ENCODE measurements around the gene PIK3R4.

The PIK3R4 gene

DNA sequence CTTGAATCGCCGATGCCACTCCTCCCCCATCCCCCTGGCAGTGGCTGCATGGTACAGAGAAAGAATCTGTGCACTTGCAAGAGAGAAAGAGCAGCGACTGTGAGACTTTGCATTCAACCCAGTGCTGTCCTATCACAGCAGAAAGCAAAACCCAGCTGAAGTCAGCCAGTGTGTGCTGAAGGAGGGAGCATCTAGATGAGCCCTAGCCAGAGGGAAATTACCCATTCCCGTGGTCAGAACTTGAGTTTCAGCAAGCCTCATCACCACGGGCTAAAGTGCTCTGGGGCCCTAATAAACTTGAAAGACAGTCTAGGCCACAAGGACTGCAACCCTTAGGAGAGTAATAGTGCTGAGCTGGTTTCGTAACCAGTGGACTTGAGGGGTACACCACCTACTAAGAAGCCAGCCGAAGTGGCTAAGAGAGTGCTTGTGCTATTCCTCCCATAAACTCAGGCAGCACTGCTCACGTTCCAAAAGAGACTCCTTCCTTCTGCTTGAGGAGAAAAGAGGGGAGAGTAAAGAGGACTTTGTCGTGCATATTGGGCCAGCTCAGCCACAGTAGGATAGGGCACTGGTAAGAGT is 15.2 kb upstream of the PIK3R4 start:
- Histone ChIP-seq H2BK12ac (ENCODE audit: low read length) (no peak overlapping the region), H3K4me1 (ENCODE audit: control insufficient read depth in 1 of 2, insufficient read depth in 2 of 2, low read length in 2 of 2) (no peaks in the 10 kb centered on the region), H4K91ac (ENCODE audit: low read depth, low read length) (no peak overlapping the region), H3K27me3 (ENCODE audit: insufficient read depth, low read length) (no peaks in the 10 kb centered on the region), H4K12ac (ENCODE audit: low read depth, low read length) (no peak overlapping the region), H3K23ac (ENCODE audit: low read length) (no peak overlapping the region), H3K36me3 (ENCODE audit: control insufficient read depth in 1 of 2, insufficient read depth in 2 of 2, low read length in 2 of 2) (no peaks in the 10 kb centered on the region), H3K79me2 (ENCODE audit: control insufficient read depth, insufficient read depth, low read length, poor library complexity) (no peaks in the 10 kb centered on the region), H3K9ac (ENCODE audit: low read length) (no peak overlapping the region), H3K9me3 (ENCODE audit: insufficient read depth, low read depth, low read length) (peaks cover 3% of the 10 kb centered on the region), H2BK120ac (ENCODE audit: insufficient read depth, low read length, poor library complexity) (no peak overlapping the region), H3K4me3 (ENCODE audit: low read depth, low read length) (no peak overlapping the region), H4K8ac (ENCODE audit: low read depth, low read length) (no peak overlapping the region), H3K4ac (ENCODE audit: low read depth, low read length) (no peak overlapping the region), H2AFZ (ENCODE audit: insufficient read depth, low read length, poor library complexity) (no peak overlapping the region), H3K4me2 (ENCODE audit: low read length) (no peak overlapping the region), H3K27ac (ENCODE audit: low read depth, low read length) (no peak overlapping the region), H3K14ac (ENCODE audit: low read length) (no peak overlapping the region), H3K18ac (ENCODE audit: low read length) (no peak overlapping the region), H3K79me1 (ENCODE audit: low read length) (no peaks in the 10 kb centered on the region), H2AK5ac (ENCODE audit: low read length) (no peak overlapping the region), H2BK5ac (ENCODE audit: low read depth, low read length, poor library complexity) (no peak overlapping the region)
- no CpG with 5 or more reads among the region's 9 CpGs for WGBS (ENCODE audit: extremely low coverage, insufficient coverage, insufficient read length)
- no peak for DNase-seq

DNA sequence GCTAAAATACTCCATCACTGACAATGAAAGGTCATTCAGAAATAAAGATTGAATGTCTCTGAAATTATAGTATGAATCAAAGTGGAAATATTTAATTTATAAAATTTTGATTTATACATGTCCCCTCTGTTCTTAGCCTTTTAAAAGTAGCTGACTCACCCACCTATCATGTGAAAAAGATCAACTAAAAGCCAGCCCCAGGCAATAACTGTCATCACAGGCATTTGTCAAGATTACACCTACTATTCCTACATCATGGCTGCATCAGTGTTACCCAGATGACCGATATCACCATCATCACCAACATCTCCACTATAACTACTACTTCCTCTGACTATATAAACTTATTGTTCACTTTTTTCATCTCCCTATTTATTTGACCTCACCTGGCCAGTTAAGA is 14.3 kb upstream of the PIK3R4 start:
- no CpG with 5 or more reads among the region's 1 CpG for WGBS (ENCODE audit: extremely low coverage, insufficient coverage, insufficient read length)
- no peak overlapping the region for H3K4me3 ChIP-seq (ENCODE audit: low read depth, low read length)
- H3K9me3 ChIP-seq (ENCODE audit: insufficient read depth, low read depth, low read length): peaks cover 3% of the 10 kb centered on the region
- H3K36me3 ChIP-seq (ENCODE audit: control insufficient read depth in 1 of 2, insufficient read depth in 2 of 2, low read length in 2 of 2): no peaks in the 10 kb centered on the region
- no peak overlapping the region for H2AFZ ChIP-seq (ENCODE audit: insufficient read depth, low read length, poor library complexity)
- no peak overlapping the region for H4K12ac ChIP-seq (ENCODE audit: low read depth, low read length)
- no peak overlapping the region for H3K9ac ChIP-seq (ENCODE audit: low read length)
- no peak overlapping the region for H3K4me2 ChIP-seq (ENCODE audit: low read length)
- H3K79me1 ChIP-seq (ENCODE audit: low read length): no peaks in the 10 kb centered on the region
- no peak overlapping the region for H2BK12ac ChIP-seq (ENCODE audit: low read length)
- no peak overlapping the region for H3K23ac ChIP-seq (ENCODE audit: low read length)
- no peaks in the 10 kb centered on the region for H3K4me1 ChIP-seq (ENCODE audit: control insufficient read depth in 1 of 2, insufficient read depth in 2 of 2, low read length in 2 of 2)
- H2BK5ac ChIP-seq (ENCODE audit: low read depth, low read length, poor library complexity): no peak overlapping the region
- no peaks in the 10 kb centered on the region for H3K27me3 ChIP-seq (ENCODE audit: insufficient read depth, low read length)
- H3K14ac ChIP-seq (ENCODE audit: low read length): no peak overlapping the region
- no peak overlapping the region for H4K8ac ChIP-seq (ENCODE audit: low read depth, low read length)
- DNase-seq: peak; percentile 72 to 80
- no peaks in the 10 kb centered on the region for H3K79me2 ChIP-seq (ENCODE audit: control insufficient read depth, insufficient read depth, low read length, poor library complexity)
- H4K91ac ChIP-seq (ENCODE audit: low read depth, low read length): no peak overlapping the region
- no peak overlapping the region for H3K27ac ChIP-seq (ENCODE audit: low read depth, low read length)
- H3K4ac ChIP-seq (ENCODE audit: low read depth, low read length): no peak overlapping the region
- no peak overlapping the region for H2AK5ac ChIP-seq (ENCODE audit: low read length)
- H2BK120ac ChIP-seq (ENCODE audit: insufficient read depth, low read length, poor library complexity): no peak overlapping the region
- H3K18ac ChIP-seq (ENCODE audit: low read length): no peak overlapping the region

DNA sequence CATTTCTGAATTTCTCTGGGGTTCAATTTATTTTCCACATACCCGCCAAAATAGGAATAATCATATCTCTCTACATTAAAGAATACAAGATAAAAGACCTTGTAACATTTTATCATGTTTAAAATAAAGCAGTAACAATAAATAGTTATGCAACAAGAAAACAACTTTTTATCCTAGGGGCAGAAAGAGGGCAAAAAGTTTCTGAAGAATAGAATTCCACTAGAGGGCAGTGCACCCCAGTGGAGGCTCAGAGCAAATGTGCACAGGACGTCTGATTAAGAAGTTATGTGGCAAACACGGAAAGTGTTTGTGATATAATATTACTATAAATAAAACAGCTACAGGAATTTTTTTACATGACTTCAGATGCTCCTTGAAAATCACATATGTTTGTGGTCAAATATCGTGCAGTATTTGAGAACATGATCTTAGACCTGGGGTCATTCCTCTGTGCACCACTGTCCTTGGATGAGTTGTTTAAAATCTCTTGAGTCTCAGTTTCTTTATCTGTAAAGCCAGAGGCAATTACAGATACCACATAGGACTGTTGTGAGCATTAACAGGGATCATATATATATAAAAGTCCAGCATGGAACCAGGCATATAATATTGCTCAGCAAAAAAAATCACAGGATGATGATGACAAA is 13.2 kb upstream of the PIK3R4 start:
- WGBS (ENCODE audit: extremely low coverage, insufficient coverage, insufficient read length): no CpG with 5 or more reads among the region's 4 CpGs
- no peak overlapping the region for H2BK120ac ChIP-seq (ENCODE audit: insufficient read depth, low read length, poor library complexity)

GRCh38 chr3:130758624-130759369 is 12.2 kb upstream of the PIK3R4 start:
- H4K12ac ChIP-seq (ENCODE audit: low read depth, low read length): no peak overlapping the region
- no peak overlapping the region for H3K27ac ChIP-seq (ENCODE audit: low read depth, low read length)
- peaks cover 3% of the 10 kb centered on the region for H3K9me3 ChIP-seq (ENCODE audit: insufficient read depth, low read depth, low read length)
- H3K9ac ChIP-seq (ENCODE audit: low read length): no peak overlapping the region
- H3K79me1 ChIP-seq (ENCODE audit: low read length): no peaks in the 10 kb centered on the region
- no peak overlapping the region for H2BK12ac ChIP-seq (ENCODE audit: low read length)
- no peaks in the 10 kb centered on the region for H3K79me2 ChIP-seq (ENCODE audit: control insufficient read depth, insufficient read depth, low read length, poor library complexity)
- no peaks in the 10 kb centered on the region for H3K36me3 ChIP-seq (ENCODE audit: control insufficient read depth in 1 of 2, insufficient read depth in 2 of 2, low read length in 2 of 2)
- no peak overlapping the region for H3K4ac ChIP-seq (ENCODE audit: low read depth, low read length)
- H2AFZ ChIP-seq (ENCODE audit: insufficient read depth, low read length, poor library complexity): no peak overlapping the region
- H3K18ac ChIP-seq (ENCODE audit: low read length): no peak overlapping the region
- H4K8ac ChIP-seq (ENCODE audit: low read depth, low read length): no peak overlapping the region
- no CpG with 5 or more reads among the region's 7 CpGs for WGBS (ENCODE audit: extremely low coverage, insufficient coverage, insufficient read length)
- H3K14ac ChIP-seq (ENCODE audit: low read length): no peak overlapping the region
- no peak overlapping the region for H2AK5ac ChIP-seq (ENCODE audit: low read length)
- no peaks in the 10 kb centered on the region for H3K4me1 ChIP-seq (ENCODE audit: control insufficient read depth in 1 of 2, insufficient read depth in 2 of 2, low read length in 2 of 2)
- H3K27me3 ChIP-seq (ENCODE audit: insufficient read depth, low read length): no peaks in the 10 kb centered on the region
- H3K23ac ChIP-seq (ENCODE audit: low read length): no peak overlapping the region
- no peak overlapping the region for H4K91ac ChIP-seq (ENCODE audit: low read depth, low read length)
- no peak for DNase-seq
- no peak overlapping the region for H2BK5ac ChIP-seq (ENCODE audit: low read depth, low read length, poor library complexity)
- no peak overlapping the region for H3K4me3 ChIP-seq (ENCODE audit: low read depth, low read length)
- no peak overlapping the region for H3K4me2 ChIP-seq (ENCODE audit: low read length)
- no peak overlapping the region for H2BK120ac ChIP-seq (ENCODE audit: insufficient read depth, low read length, poor library complexity)

More for the DNA sequence above, 13.2 kb upstream of the PIK3R4 start:
- Histone ChIP-seq H3K4me2 (ENCODE audit: low read length) (no peak overlapping the region), H2BK5ac (ENCODE audit: low read depth, low read length, poor library complexity) (no peak overlapping the region), H3K4ac (ENCODE audit: low read depth, low read length) (no peak overlapping the region), H3K18ac (ENCODE audit: low read length) (no peak overlapping the region), H3K4me3 (ENCODE audit: low read depth, low read length) (no peak overlapping the region), H2AFZ (ENCODE audit: insufficient read depth, low read length, poor library complexity) (no peak overlapping the region), H3K14ac (ENCODE audit: low read length) (no peak overlapping the region), H2BK12ac (ENCODE audit: low read length) (no peak overlapping the region), H3K9me3 (ENCODE audit: insufficient read depth, low read depth, low read length) (peaks cover 3% of the 10 kb centered on the region), H3K79me1 (ENCODE audit: low read length) (no peaks in the 10 kb centered on the region), H3K79me2 (ENCODE audit: control insufficient read depth, insufficient read depth, low read length, poor library complexity) (no peaks in the 10 kb centered on the region), H3K27me3 (ENCODE audit: insufficient read depth, low read length) (no peaks in the 10 kb centered on the region), H3K36me3 (ENCODE audit: control insufficient read depth in 1 of 2, insufficient read depth in 2 of 2, low read length in 2 of 2) (no peaks in the 10 kb centered on the region), H3K23ac (ENCODE audit: low read length) (no peak overlapping the region), H3K4me1 (ENCODE audit: control insufficient read depth in 1 of 2, insufficient read depth in 2 of 2, low read length in 2 of 2) (no peaks in the 10 kb centered on the region), H3K27ac (ENCODE audit: low read depth, low read length) (no peak overlapping the region), H4K91ac (ENCODE audit: low read depth, low read length) (no peak overlapping the region), H4K8ac (ENCODE audit: low read depth, low read length) (no peak overlapping the region), H2AK5ac (ENCODE audit: low read length) (no peak overlapping the region), H4K12ac (ENCODE audit: low read depth, low read length) (no peak overlapping the region), H3K9ac (ENCODE audit: low read length) (no peak overlapping the region)
- DNase-seq: peak; percentile 44 to 88
